ENCODE data around the gene ZMYM3.

GRCh38 chrX:71227370-71228062 is 26.4 kb downstream of the ZMYM3 start:
- TF ChIP-seq POLR2AphosphoS5 (IDR thresholded peaks at IDR 0.05; ENCODE audit: low read depth, low read length) (no peak), REST (IDR thresholded peaks at IDR 0.05; ENCODE audit: insufficient read depth in 1 of 2, low read depth in 2 of 2, low read length in 2 of 2) (no peak), SIN3A (IDR thresholded peaks at IDR 0.05; ENCODE audit: borderline replicate concordance, insufficient read depth, low read length) (no peak), TAF1 (IDR thresholded peaks at IDR 0.05; ENCODE audit: borderline replicate concordance, insufficient read depth, low read length) (no peak), FOXP2 (optimal IDR thresholded peaks at IDR 0.05; ENCODE audit: borderline replicate concordance, extremely low read depth, extremely low read length, insufficient read depth) (no peak)
